HepG2 (cell line): ENCODE measurements around the gene MRPL10. TPM values are rescaled to one million over a fixed set of nuclear protein-coding genes. Genes with fewer than 3 reads are reported as not detected.

Experiments used
- ATAD3A ChIP-seq: sonication (generic); formaldehyde crosslinking; IDR thresholded peaks from 2 replicates; pipeline ENCODE4 v1.4.0; 2020; ENCODE audit warnings: missing genetic modification reagents
- CBX5 ChIP-seq: sonication (generic); formaldehyde crosslinking; IDR thresholded peaks from 2 replicates; pipeline ENCODE4 v1.4.0; 2020; ENCODE audit warnings: missing genetic modification reagents, borderline replicate concordance
- GATA4 ChIP-seq: sonication (generic); IDR thresholded peaks from 2 replicates; pipeline ENCODE4 v1.6.1; 2016; ENCODE audit warnings: antibody characterized with exemption, low read depth, borderline replicate concordance
- HIVEP1 ChIP-seq: sonication (generic); formaldehyde crosslinking; IDR thresholded peaks from 2 replicates; pipeline ENCODE4 v1.4.0; 2020; ENCODE audit warnings: mild to moderate bottlenecking, missing genetic modification reagents
- HNRNPK ChIP-seq: fragments of 200-400 bp; formaldehyde crosslinking; IDR thresholded peaks from 2 replicates; pipeline ENCODE4 v1.6.1; 2018; ENCODE audit warnings: low read length, low read depth, moderate library complexity, mild to moderate bottlenecking; ENCODE audit not compliant: poor library complexity, severe bottlenecking
- HNRNPUL1 ChIP-seq: fragments of 200-400 bp; formaldehyde crosslinking; IDR thresholded peaks from 2 replicates; pipeline ENCODE4 v1.6.1; 2017; ENCODE audit warnings: low read depth, mild to moderate bottlenecking, low read length, moderate library complexity
- KLF12 ChIP-seq: sonication (generic); formaldehyde crosslinking; IDR thresholded peaks from 2 replicates; pipeline ENCODE4 v1.4.0; 2020; ENCODE audit warnings: missing genetic modification reagents, borderline replicate concordance
- MZF1 ChIP-seq: sonication (generic); formaldehyde crosslinking; IDR thresholded peaks from 2 replicates; pipeline ENCODE4 v1.8.1; 2023; ENCODE audit warnings: mild to moderate bottlenecking, missing genetic modification reagents, borderline replicate concordance
- NPAS2 ChIP-seq: sonication (generic); formaldehyde crosslinking; IDR thresholded peaks from 2 replicates; pipeline ENCODE4 v1.8.0; 2022; ENCODE audit warnings: mild to moderate bottlenecking, missing genetic modification reagents, borderline replicate concordance
- NR2F2 ChIP-seq: IDR thresholded peaks from 2 replicates; pipeline ENCODE4 v1.6.1; 2012; ENCODE audit warnings: low read depth, inconsistent platforms, borderline replicate concordance
- PPARG ChIP-seq: conservative IDR thresholded peaks from 2 replicates; pipeline ENCODE4 v1.6.1; 2016; ENCODE audit warnings: missing biosample characterization, missing genetic modification reagents
- RXRB ChIP-seq: IDR thresholded peaks from 2 replicates; pipeline ENCODE4 v1.6.1; 2016; ENCODE audit warnings: borderline replicate concordance, missing genetic modification reagents, missing compliant biosample characterization
- THAP11 ChIP-seq: IDR thresholded peaks from 2 replicates; pipeline ENCODE4 v1.6.1; 2016; ENCODE audit warnings: missing biosample characterization, missing genetic modification reagents
- ZBTB38 ChIP-seq: sonication (generic); formaldehyde crosslinking; IDR thresholded peaks from 2 replicates; pipeline ENCODE4 v1.5.1; 2020; ENCODE audit warnings: mild to moderate bottlenecking, missing genetic modification reagents
- ZNF253 ChIP-seq: sonication (generic); formaldehyde crosslinking; IDR thresholded peaks from 2 replicates; pipeline ENCODE4 v1.8.0; 2022; ENCODE audit warnings: mild to moderate bottlenecking, missing genetic modification reagents, borderline replicate concordance
- ZNF430 ChIP-seq: sonication (generic); formaldehyde crosslinking; IDR thresholded peaks from 2 replicates; pipeline ENCODE4 v1.9.0; 2021; ENCODE audit warnings: mild to moderate bottlenecking, missing genetic modification reagents
- ZNF44 ChIP-seq: sonication (generic); formaldehyde crosslinking; IDR thresholded peaks from 2 replicates; pipeline ENCODE4 v1.5.1; 2020; ENCODE audit warnings: mild to moderate bottlenecking, missing genetic modification reagents
- ZNF501 ChIP-seq: sonication (generic); formaldehyde crosslinking; IDR thresholded peaks from 2 replicates; pipeline ENCODE4 v1.5.1; 2020; ENCODE audit warnings: mild to moderate bottlenecking, moderate library complexity, missing genetic modification reagents
- ZNF816 ChIP-seq: sonication (generic); formaldehyde crosslinking; IDR thresholded peaks from 2 replicates; pipeline ENCODE4 v1.8.0; 2022; ENCODE audit warnings: missing genetic modification reagents, mild to moderate bottlenecking, borderline replicate concordance
- polyA plus RNA-seq, 8 experiments: library from polyadenylated mRNA; depleted of rRNA in 3 of 8; stranded (reverse) in 7 of 8; unstranded in 1 of 8; fragments of >200 nt; fragmentation: Illumina TruSeq in 4 of 8; extraction: Trizol in 4 of 8; gene quantifications; 2 replicates each; pipeline versions ENCODE4 v1.2.1 to v1.2.3, GENCODE V29; 2011 to 2016; ENCODE audit warnings: low read depth in 4 of 8, missing spikeins in 1 of 8, mixed read lengths in 1 of 8; ENCODE audit not compliant: insufficient read depth in 1 of 8
- total RNA-seq, 5 experiments: library from RNA; depleted of rRNA; stranded (reverse); fragments of >200 nt; fragmentation: Illumina TruSeq; extraction: Trizol; gene quantifications; 2 replicates each; pipeline ENCODE4 v1.2.3, GENCODE V29; 2016; ENCODE audit warnings: low read depth in 1 of 5
- TF ChIP-seq, protein P1 (sequence below): sonication (generic); formaldehyde crosslinking; IDR thresholded peaks from 2 replicates; pipeline ENCODE4 v1.4.0; 2020; ENCODE audit warnings: missing genetic modification reagents; ENCODE audit errors: not compliant biosample characterization
- TF ChIP-seq, protein P2 (sequence below): sonication (generic); formaldehyde crosslinking; conservative IDR thresholded peaks from 2 replicates; pipeline ENCODE4 v1.4.0; 2020; ENCODE audit warnings: missing genetic modification reagents
- TF ChIP-seq, protein P3 (sequence below): IDR thresholded peaks from 2 replicates; pipeline ENCODE4 v1.6.1; 2016; ENCODE audit warnings: control low read depth
- TF ChIP-seq, protein P4 (sequence below): IDR thresholded peaks from 2 replicates; pipeline ENCODE4 v1.6.1; 2016; ENCODE audit warnings: mild to moderate bottlenecking, missing biosample characterization, missing genetic modification reagents
- TF ChIP-seq, protein P5 (sequence below): sonication (generic); formaldehyde crosslinking; IDR thresholded peaks from 2 replicates; pipeline ENCODE4 v1.9.0; 2021; ENCODE audit warnings: missing genetic modification reagents, borderline replicate concordance

The MRPL10 gene
- total and polyA plus RNA-seq, 2 of the 13 experiments (the other 11 are each of a cell fraction or from before 2014, with no cell fraction given): 56.7 to 149 TPM

DNA sequence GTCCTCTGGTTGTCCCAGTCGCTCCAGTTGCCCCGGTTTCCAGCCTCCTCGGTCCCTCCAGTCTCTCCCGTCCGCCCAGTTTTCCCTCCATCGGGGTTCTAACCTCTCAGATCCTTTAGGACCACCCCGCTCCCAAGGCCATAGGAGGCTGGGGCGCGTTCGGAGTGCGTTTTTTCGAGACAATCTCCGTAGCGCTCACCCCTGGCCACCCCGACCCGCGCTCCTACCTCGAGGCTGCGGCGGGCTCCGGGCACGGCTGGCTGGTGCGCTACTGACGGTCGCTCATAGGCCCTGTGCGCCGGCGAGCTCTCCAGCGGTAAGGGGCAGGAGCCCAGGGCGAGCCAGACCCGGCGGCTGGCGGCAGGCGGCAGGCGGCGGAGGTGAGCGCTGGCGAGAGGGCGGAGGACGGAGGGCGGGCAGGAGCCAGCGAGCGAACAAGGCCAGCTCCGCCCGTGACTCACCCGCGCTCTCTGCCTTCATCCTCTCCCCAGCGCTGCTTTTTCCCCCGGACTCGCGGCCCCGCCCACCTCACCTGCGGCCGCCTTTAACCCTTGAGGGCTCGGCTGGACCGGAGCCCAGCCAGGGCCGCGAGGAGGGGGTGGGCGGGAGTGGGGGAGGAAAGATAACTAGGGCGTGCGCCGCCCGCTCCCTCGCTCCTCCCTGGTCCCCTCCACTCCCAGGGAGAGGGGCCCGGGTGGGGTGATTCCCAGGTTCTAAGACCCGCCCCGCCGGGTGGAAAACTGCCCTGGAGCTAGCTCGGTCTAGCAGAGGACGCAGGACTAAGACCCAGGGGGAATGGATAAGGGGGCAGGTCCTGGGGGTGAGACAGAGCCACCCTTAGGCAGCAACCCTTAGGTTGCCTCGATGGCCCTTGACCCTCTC is 19.6 kb upstream of the MRPL10 start, which contains the start of gene SP6 (continued):
- TF ChIP-seq HIVEP1 (peak; percentile 39; the same call in 1 of the 2 replicates), KLF12 (peak; percentile 76; the same call in 1 of the 2 replicates), HNRNPK (peak; percentile 77), THAP11 (CRISPR knock-in tag) (peak; percentile 37; the same call in 1 of the 2 replicates), ZNF253 (CRISPR knock-in tag) (no peak), MZF1 (CRISPR knock-in tag) (no peak), ZNF44 (no peak), NR2F2 (no peak), NPAS2 (no peak), ATAD3A (CRISPR knock-in tag) (no peak), ZNF430 (CRISPR knock-in tag) (peak; percentile 20; the same call in 1 of the 2 replicates), CBX5 (CRISPR knock-in tag) (no peak; the same call in 1 of the 2 replicates), GATA4 (no peak), RXRB (peak; percentile 66; the same call in 1 of the 2 replicates), PPARG (CRISPR knock-in tag) (peak; percentile 30; the same call in 1 of the 2 replicates), HNRNPUL1 (no peak), ZNF501 (CRISPR knock-in tag) (0 out of 2 replicates have a peak, but pooled peaks have one; percentile 62), ZBTB38 (CRISPR knock-in tag) (peak; percentile 61), ZNF816 (CRISPR knock-in tag) (0 out of 2 replicates have a peak, but pooled peaks have one; percentile 53)
- TF ChIP-seq, protein P1, sequence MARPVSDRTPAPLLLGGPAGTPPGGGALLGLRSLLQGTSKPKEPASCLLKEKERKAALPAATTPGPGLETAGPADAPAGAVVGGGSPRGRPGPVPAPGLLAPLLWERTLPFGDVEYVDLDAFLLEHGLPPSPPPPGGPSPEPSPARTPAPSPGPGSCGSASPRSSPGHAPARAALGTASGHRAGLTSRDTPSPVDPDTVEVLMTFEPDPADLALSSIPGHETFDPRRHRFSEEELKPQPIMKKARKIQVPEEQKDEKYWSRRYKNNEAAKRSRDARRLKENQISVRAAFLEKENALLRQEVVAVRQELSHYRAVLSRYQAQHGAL: peak; percentile 41
- TF ChIP-seq, protein P2, sequence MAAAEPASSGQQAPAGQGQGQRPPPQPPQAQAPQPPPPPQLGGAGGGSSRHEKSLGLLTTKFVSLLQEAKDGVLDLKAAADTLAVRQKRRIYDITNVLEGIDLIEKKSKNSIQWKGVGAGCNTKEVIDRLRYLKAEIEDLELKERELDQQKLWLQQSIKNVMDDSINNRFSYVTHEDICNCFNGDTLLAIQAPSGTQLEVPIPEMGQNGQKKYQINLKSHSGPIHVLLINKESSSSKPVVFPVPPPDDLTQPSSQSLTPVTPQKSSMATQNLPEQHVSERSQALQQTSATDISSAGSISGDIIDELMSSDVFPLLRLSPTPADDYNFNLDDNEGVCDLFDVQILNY: no peak
- TF ChIP-seq, protein P3, sequence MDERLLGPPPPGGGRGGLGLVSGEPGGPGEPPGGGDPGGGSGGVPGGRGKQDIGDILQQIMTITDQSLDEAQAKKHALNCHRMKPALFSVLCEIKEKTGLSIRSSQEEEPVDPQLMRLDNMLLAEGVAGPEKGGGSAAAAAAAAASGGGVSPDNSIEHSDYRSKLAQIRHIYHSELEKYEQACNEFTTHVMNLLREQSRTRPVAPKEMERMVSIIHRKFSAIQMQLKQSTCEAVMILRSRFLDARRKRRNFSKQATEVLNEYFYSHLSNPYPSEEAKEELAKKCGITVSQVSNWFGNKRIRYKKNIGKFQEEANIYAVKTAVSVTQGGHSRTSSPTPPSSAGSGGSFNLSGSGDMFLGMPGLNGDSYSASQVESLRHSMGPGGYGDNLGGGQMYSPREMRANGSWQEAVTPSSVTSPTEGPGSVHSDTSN (CRISPR knock-in tag): no peak
- TF ChIP-seq, protein P4, sequence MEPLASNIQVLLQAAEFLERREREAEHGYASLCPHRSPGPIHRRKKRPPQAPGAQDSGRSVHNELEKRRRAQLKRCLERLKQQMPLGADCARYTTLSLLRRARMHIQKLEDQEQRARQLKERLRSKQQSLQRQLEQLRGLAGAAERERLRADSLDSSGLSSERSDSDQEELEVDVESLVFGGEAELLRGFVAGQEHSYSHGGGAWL (CRISPR knock-in tag): 0 out of 2 replicates have a peak, but pooled peaks have one; percentile 73
- TF ChIP-seq, protein P5, sequence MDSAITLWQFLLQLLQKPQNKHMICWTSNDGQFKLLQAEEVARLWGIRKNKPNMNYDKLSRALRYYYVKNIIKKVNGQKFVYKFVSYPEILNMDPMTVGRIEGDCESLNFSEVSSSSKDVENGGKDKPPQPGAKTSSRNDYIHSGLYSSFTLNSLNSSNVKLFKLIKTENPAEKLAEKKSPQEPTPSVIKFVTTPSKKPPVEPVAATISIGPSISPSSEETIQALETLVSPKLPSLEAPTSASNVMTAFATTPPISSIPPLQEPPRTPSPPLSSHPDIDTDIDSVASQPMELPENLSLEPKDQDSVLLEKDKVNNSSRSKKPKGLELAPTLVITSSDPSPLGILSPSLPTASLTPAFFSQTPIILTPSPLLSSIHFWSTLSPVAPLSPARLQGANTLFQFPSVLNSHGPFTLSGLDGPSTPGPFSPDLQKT (CRISPR knock-in tag): no peak
